OCI-LY7 (cell line): ENCODE measurements around the gene ZSWIM3. TPM values are rescaled to one million over a fixed set of nuclear protein-coding genes. Genes with fewer than 3 reads are reported as not detected.

Source experiments
- BruUV-seq: library from RNA; stranded (reverse); fragments of 400-500 nt; replicated peaks from 2 replicates; lab custom pipeline; 2021; lab: Mats Ljungman, UMichigan
- CTCF ChIA-PET: fragments of 300-600 bp; sonication (Branson Sonifier 250); formaldehyde crosslinking; loops from one replicate; lab custom pipeline; 2022; ENCODE audit warnings: antibody characterized with exemption; ENCODE audit not compliant: unreplicated experiment; lab: Charles Lee
- POLR2A ChIA-PET: fragments of 300-600 bp; sonication (Branson Sonifier 250); formaldehyde crosslinking; loops from one replicate; lab custom pipeline; 2022; ENCODE audit warnings: antibody characterized with exemption; lab: Charles Lee
- DNase-seq: peaks from one replicate; pipeline ENCODE4 v3.0.0-alpha.2; 2015; ENCODE audit warnings: low spot score
- H2AFZ ChIP-seq: fragments of 200-600 bp; sonication (generic), shearing (Covaris generic); 2 replicates; pipeline ENCODE4 v1.6.1; 2014; ENCODE audit warnings: mild to moderate bottlenecking, antibody characterized with exemption, low read length, moderate library complexity
- H3K27ac ChIP-seq: fragments of 200-600 bp; sonication (generic); 2 replicates; pipeline ENCODE4 v1.5.1; 2014; ENCODE audit warnings: mixed run types, low read depth, mild to moderate bottlenecking, moderate library complexity, low read length, inconsistent platforms; ENCODE audit not compliant: poor library complexity, severe bottlenecking
- H3K36me3 ChIP-seq: fragments of 200-600 bp; sonication (generic); 2 replicates; pipeline ENCODE4 v1.6.1; 2014; ENCODE audit warnings: mild to moderate bottlenecking, antibody characterized with exemption, low read length, moderate library complexity, mixed read lengths; ENCODE audit not compliant: insufficient read depth
- H3K4me1 ChIP-seq: fragments of 200-600 bp; sonication (generic); 2 replicates; pipeline ENCODE4 v1.5.1; 2014; ENCODE audit warnings: mild to moderate bottlenecking, low read length; ENCODE audit not compliant: insufficient read depth, poor library complexity, severe bottlenecking
- H3K4me2 ChIP-seq: fragments of 200-600 bp; sonication (generic); 2 replicates; pipeline ENCODE4 v1.6.1; 2014; ENCODE audit warnings: mild to moderate bottlenecking, low read length
- H3K4me3 ChIP-seq: fragments of 200-600 bp; sonication (generic); 2 replicates; pipeline ENCODE4 v1.5.1; 2014; ENCODE audit warnings: mild to moderate bottlenecking, low read depth, low read length; ENCODE audit not compliant: poor library complexity, severe bottlenecking
- H3K79me2 ChIP-seq: fragments of 200-600 bp; sonication (generic); 2 replicates; pipeline ENCODE4 v1.6.1; 2016; ENCODE audit warnings: low read depth, mild to moderate bottlenecking, low read length, moderate library complexity, mixed read lengths; ENCODE audit not compliant: insufficient read depth
- H3K9me2 ChIP-seq: fragments of 200-600 bp; sonication (generic); 2 replicates; pipeline ENCODE4 v1.6.1; 2016; ENCODE audit warnings: mild to moderate bottlenecking, low read length, mixed read lengths; ENCODE audit not compliant: insufficient read depth
- H3K9me3 ChIP-seq: fragments of 200-600 bp; sonication (generic); 2 replicates; pipeline ENCODE4 v1.6.1; 2014; ENCODE audit warnings: mild to moderate bottlenecking, mixed run types, low read length, mixed read lengths
- H4K20me1 ChIP-seq: fragments of 200-600 bp; sonication (generic); 2 replicates; pipeline ENCODE4 v1.6.1; 2014; ENCODE audit warnings: mild to moderate bottlenecking, antibody characterized with exemption, low read length, moderate library complexity, mixed read lengths; ENCODE audit not compliant: insufficient read depth
- CTCF ChIP-seq: fragments of 200-600 bp; sonication (generic); conservative IDR thresholded peaks from 2 replicates; pipeline ENCODE4 v1.5.1; 2014; ENCODE audit warnings: mild to moderate bottlenecking, antibody characterized with exemption, low read length, moderate library complexity, mixed read lengths
- EZH2phosphoT487 ChIP-seq: fragments of 200-600 bp; sonication (generic); IDR thresholded peaks from 2 replicates; pipeline ENCODE4 v1.6.1; 2018; ENCODE audit warnings: low read depth, borderline replicate concordance, mild to moderate bottlenecking, mixed run types, antibody characterized with exemption, low read length, moderate library complexity, mixed read lengths
- intact Hi-C: fragments of 100-400 bp; cut with micrococcal nuclease; formaldehyde crosslinking; loops from one replicate; pipeline ENCODE4 v1.10.0; 2022; ENCODE audit not compliant: unreplicated experiment
- total RNA-seq, 2 experiments: library from RNA; depleted of rRNA in 1 of 2; stranded (reverse); fragments of >200 nt in 1 of 2; shearing (Covaris generic) in 1 of 2; gene quantifications; 2 replicates each; pipeline ENCODE4 v1.2.3, GENCODE V29; 2014 to 2022

ZSWIM3 gene
- total RNA-seq, 2 experiments from 2014 or later, result 5.7 to 6.0 TPM

GRCh38 chr20:45883100-45883469 is 25.7 kb downstream of the ZSWIM3 start:
- peaks cover 11% of the 10 kb centered on the region; the same call in 1 of the 2 replicates for H3K79me2 ChIP-seq
- no peak overlapping the region for H3K4me3 ChIP-seq
- TF ChIP-seq CTCF (no peak), EZH2phosphoT487 (no peak)
- no peaks in the 10 kb centered on the region for H4K20me1 ChIP-seq
- POLR2A ChIA-PET, result interaction anchor here (1.0 to 1.6 kb wide), 2 partner anchors 8 to 27 kb away, joined by 3 to 4 read pairs; partner anchors contain the start of genes CTSA and NEURL2
- no peak overlapping the region for H3K4me2 ChIP-seq
- H3K27ac ChIP-seq, result no peak overlapping the region
- H3K36me3 ChIP-seq, result peaks cover 24% of the 10 kb centered on the region
- H3K9me2 ChIP-seq, result no peaks in the 10 kb centered on the region
- intact Hi-C loops, result no loop called here
- H3K9me3 ChIP-seq, result no peaks in the 10 kb centered on the region
- no peak for DNase-seq
- CTCF ChIA-PET, result no interaction called here
- peaks cover 4% of the 10 kb centered on the region for H3K4me1 ChIP-seq
- no TSS peak for BruUV-seq
- H2AFZ ChIP-seq, result no peak overlapping the region

GRCh38 chr20:45886590-45887345 is 29.4 kb downstream of the ZSWIM3 start:
- H3K79me2 ChIP-seq, result peaks cover 4% of the 10 kb centered on the region; the same call in 1 of the 2 replicates
- no peaks in the 10 kb centered on the region for H3K9me2 ChIP-seq
- ChIA-PET POLR2A (interaction anchor here (0.6 kb wide), 1 partner anchor 1518 kb away, joined by 3 read pairs; no protein-coding TSS in a partner anchor), CTCF (no interaction called here)
- BruUV-seq, result no TSS peak
- H3K27ac ChIP-seq, result no peak overlapping the region
- no peak overlapping the region for H3K4me2 ChIP-seq
- no peak overlapping the region for H3K4me3 ChIP-seq
- H2AFZ ChIP-seq, result no peak overlapping the region
- peaks cover 24% of the 10 kb centered on the region for H3K36me3 ChIP-seq
- intact Hi-C loops, result no loop called here
- no peaks in the 10 kb centered on the region for H3K9me3 ChIP-seq
- no peak for DNase-seq
- H3K4me1 ChIP-seq, result peaks cover 9% of the 10 kb centered on the region
- H4K20me1 ChIP-seq, result no peaks in the 10 kb centered on the region
- no peak for TF ChIP-seq EZH2phosphoT487
- TF ChIP-seq CTCF, result no peak

- Histone ChIP-seq H3K27ac (no peak within 1 kb of the TSS), H3K9me3 (no peaks in the 10 kb centered on the region), H3K36me3 (peaks cover 24% of the 10 kb centered on the region), H3K9me2 (no peaks in the 10 kb centered on the region), H3K4me1 (peaks cover 14% of the 10 kb centered on the region), H3K4me3 (no peak within 1 kb of the TSS), H4K20me1 (no peaks in the 10 kb centered on the region), H2AFZ (no peak within 1 kb of the TSS), H3K79me2 (no peaks in the 10 kb centered on the region), H3K4me2 (no peak within 1 kb of the TSS)
- ChIA-PET CTCF (no interaction called here), POLR2A (no interaction called here)
- BruUV-seq, result no TSS peak
- no peak for DNase-seq
- TF ChIP-seq EZH2phosphoT487 (no peak), CTCF (no peak)
- intact Hi-C loops, result no loop called here
These were observed 29.9 kb downstream of the ZSWIM3 start, which contains the start of gene SPATA25 for GRCh38 chr20:45887346-45887715. Gene SPATA25 (minus strand): TSS chr20:45887622. CDS start chr20:45887590, 32 bp downstream.
